Type B pancreatic cell (in vitro differentiated cells): ENCODE results near the gene TMTC1. TPM values are rescaled to one million over a fixed set of nuclear protein-coding genes. Genes with fewer than 3 reads are reported as not detected.
A peak's percentile ranks its signal among the peaks of the same experiment; 100 is the strongest.

Experiments
- DNase-seq: peaks from one replicate; pipeline ENCODE4 v3.0.0; 2021; ENCODE audit warnings: mixed read lengths; ENCODE audit not compliant: unreplicated experiment; ENCODE audit errors: extremely low spot score
- H3K27ac Mint-ChIP-seq: 2 replicates; pipeline ENCODE4 v1.8.0; 2021; ENCODE audit warnings: mild to moderate bottlenecking, mixed read lengths
- H3K27me3 Mint-ChIP-seq: 2 replicates; pipeline ENCODE4 v1.8.0; 2021; ENCODE audit warnings: mixed read lengths
- H3K36me3 Mint-ChIP-seq: 2 replicates; pipeline ENCODE4 v1.8.0; 2021; ENCODE audit warnings: mixed read lengths
- H3K4me1 Mint-ChIP-seq: one replicate; pipeline ENCODE4 v1.8.0; 2021; ENCODE audit warnings: mixed read lengths; ENCODE audit not compliant: unreplicated experiment
- H3K4me3 Mint-ChIP-seq: 2 replicates; pipeline ENCODE4 v1.8.0; 2021; ENCODE audit warnings: mild to moderate bottlenecking, mixed read lengths
- H3K9me3 Mint-ChIP-seq: 2 replicates; pipeline ENCODE4 v1.8.0; 2021; ENCODE audit warnings: mixed read lengths
- total RNA-seq: library from RNA; stranded (reverse); gene quantifications from 2 replicates; pipeline ENCODE4 v1.2.1, GENCODE V29; 2021; ENCODE audit warnings: low replicate concordance
- TF ChIP-seq, protein P1 (sequence below): fragments of 200-600 bp; sonication (generic); conservative IDR thresholded peaks from 2 replicates; pipeline ENCODE4 v1.5.0; 2021; ENCODE audit warnings: antibody characterized with exemption, mild to moderate bottlenecking

TMTC1 gene
- total RNA-seq, 1 donor from 2014 or later: 24.0 TPM

DNA sequence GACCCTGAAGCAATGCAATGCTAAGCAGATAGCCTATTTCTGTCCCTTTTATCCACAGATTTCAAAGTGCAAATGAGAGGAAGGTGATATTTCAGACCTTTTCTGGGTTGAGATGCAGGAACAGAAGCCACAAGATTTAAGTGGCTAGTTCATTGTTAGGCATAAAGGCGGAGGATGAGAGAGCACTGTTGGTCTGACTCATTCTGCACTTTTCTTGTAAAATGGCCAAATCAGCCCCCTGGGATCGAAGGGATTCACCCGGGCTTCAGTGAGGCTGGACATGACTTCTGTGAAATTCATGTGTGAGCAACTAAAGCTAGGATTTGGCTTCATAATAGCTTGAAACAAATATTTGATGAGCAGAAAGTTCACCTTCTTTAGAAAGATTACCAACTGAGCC, 184.4 kb downstream of the TMTC1 start:
- Mint-ChIP-seq H3K27ac (no peak overlapping the region), H3K36me3 (peaks cover 17% of the 10 kb centered on the region), H3K4me3 (no peak overlapping the region), H3K27me3 (no peaks in the 10 kb centered on the region), H3K9me3 (no peaks in the 10 kb centered on the region), H3K4me1 (peaks cover 14% of the 10 kb centered on the region)
- TF ChIP-seq, protein P1, sequence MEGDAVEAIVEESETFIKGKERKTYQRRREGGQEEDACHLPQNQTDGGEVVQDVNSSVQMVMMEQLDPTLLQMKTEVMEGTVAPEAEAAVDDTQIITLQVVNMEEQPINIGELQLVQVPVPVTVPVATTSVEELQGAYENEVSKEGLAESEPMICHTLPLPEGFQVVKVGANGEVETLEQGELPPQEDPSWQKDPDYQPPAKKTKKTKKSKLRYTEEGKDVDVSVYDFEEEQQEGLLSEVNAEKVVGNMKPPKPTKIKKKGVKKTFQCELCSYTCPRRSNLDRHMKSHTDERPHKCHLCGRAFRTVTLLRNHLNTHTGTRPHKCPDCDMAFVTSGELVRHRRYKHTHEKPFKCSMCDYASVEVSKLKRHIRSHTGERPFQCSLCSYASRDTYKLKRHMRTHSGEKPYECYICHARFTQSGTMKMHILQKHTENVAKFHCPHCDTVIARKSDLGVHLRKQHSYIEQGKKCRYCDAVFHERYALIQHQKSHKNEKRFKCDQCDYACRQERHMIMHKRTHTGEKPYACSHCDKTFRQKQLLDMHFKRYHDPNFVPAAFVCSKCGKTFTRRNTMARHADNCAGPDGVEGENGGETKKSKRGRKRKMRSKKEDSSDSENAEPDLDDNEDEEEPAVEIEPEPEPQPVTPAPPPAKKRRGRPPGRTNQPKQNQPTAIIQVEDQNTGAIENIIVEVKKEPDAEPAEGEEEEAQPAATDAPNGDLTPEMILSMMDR: no peak
- DNase-seq: no peak

DNA sequence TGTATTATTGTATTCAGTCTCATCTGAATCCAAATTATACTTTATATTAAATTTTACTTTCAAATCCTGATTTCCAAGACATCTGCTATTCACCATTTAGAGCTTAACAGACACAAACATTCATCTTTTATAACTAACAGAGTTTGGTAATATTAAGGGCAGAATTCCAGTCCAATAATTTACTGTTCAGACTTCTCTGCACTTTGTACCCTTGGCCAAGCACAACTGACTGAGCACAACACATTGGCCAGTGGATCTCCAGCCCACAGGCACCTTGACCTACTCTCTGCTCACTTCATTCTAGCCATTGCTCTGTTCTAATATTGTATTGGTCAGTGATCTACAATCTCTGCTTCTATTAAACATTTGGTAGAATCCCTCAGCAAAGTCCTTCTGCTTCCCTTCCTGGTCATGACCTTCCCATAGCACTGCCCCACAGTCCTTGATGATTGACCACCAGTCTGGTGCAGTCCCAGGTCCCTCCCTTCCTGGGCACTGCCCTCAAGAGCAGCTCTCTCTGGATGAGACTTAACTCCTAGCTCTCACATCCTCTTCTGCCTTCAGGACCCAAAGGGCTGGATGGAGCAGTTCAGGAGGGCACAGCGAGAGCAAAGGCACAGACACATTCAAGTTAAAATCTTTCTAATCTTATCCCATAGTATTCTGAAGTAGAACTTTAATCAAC, 188.5 kb downstream of the TMTC1 start:
- Mint-ChIP-seq H3K9me3 (no peaks in the 10 kb centered on the region), H3K27ac (no peak overlapping the region), H3K4me3 (no peak overlapping the region), H3K27me3 (no peaks in the 10 kb centered on the region), H3K36me3 (peaks cover 12% of the 10 kb centered on the region), H3K4me1 (peaks cover 22% of the 10 kb centered on the region)
- no peak for DNase-seq
- TF ChIP-seq, protein P1: no peak

- TF ChIP-seq, protein P1: no peak
- H3K9me3 Mint-ChIP-seq: no peaks in the 10 kb centered on the region
- DNase-seq: no peak
- H3K27me3 Mint-ChIP-seq: no peaks in the 10 kb centered on the region
- H3K27ac Mint-ChIP-seq: no peak overlapping the region
- no peak overlapping the region for H3K4me3 Mint-ChIP-seq
- peaks cover 15% of the 10 kb centered on the region for H3K36me3 Mint-ChIP-seq
- H3K4me1 Mint-ChIP-seq: peaks cover 13% of the 10 kb centered on the region
Observed at GRCh38 chr12:29593001-29593400, 190.7 kb downstream of the TMTC1 start.

DNA sequence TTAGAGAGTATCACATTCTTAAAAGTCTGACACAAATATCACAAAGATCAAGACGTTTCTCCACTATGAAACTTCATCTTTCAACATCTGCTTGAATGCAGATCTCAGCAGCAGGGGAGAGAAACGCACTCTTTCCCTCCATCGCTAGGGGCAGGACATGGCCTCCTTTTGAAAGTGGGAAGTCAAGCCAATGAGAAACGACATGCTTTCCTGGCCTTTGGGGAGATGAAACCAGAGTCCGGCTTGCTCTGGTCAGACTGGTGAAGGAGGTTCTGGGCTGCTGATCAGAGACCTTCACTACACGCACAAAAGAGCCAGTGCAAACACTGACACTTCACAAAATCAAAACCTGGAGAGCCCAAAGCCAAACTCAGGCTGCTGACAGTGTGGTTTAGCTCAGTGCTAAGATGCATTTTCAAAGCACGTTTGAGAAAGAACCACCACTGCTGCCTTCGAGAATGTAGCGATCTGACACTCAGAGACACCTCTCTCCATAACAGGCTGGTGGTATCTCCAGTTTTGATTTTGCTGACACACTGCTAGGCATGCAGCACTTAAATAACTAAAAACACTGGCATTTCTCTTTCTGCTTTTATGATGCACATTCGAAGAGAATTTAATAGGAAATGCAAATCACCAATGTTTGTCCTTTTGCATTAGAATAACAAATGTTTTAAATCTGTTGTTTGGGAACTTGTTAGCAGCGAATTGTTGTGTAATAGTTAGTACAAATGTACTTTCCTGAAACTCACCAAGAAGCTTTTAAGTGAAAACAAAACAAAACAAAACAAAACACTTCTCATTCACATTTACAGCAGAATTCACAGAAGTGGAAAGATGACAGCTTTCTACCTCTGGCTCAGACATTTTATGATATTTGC, 192.4 kb downstream of the TMTC1 start:
- Mint-ChIP-seq H3K27ac (peak overlapping the region; percentile 46), H3K36me3 (peaks cover 15% of the 10 kb centered on the region), H3K4me1 (peaks cover 8% of the 10 kb centered on the region), H3K27me3 (no peaks in the 10 kb centered on the region), H3K4me3 (no peak overlapping the region), H3K9me3 (no peaks in the 10 kb centered on the region)
- no peak for DNase-seq
- TF ChIP-seq, protein P1: peak; percentile 68

DNA sequence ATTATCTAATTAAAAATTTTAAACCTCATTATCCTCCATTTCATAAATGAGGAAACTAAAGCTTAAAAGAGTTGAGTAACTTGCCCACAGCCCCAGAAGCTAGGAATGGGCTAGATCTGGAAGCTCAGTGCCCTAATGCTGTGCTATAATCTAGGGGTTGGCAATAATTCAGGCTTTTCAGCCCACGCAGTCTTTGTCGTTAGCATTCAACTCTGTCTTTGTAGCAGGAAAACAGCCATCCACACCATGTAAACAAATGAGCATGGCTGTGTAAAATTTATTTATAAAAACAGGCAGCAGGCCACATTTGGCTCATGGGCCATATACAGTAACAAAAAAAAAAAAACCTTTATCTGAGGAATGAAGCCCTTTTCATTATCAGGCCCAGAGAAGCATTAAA, 193.9 kb downstream of the TMTC1 start:
- Mint-ChIP-seq H3K27ac (no peak overlapping the region), H3K4me3 (no peak overlapping the region), H3K36me3 (peaks cover 8% of the 10 kb centered on the region), H3K9me3 (no peaks in the 10 kb centered on the region), H3K4me1 (peaks cover 8% of the 10 kb centered on the region), H3K27me3 (no peaks in the 10 kb centered on the region)
- TF ChIP-seq, protein P1: no peak
- no peak for DNase-seq
